Tibial artery (tissue), 4 donors: ENCODE measurements around the gene SH3GL3.

Experiments used
- DNase-seq, 2 donors: peaks; one replicate each; pipeline ENCODE4 v3.0.0-alpha.2; 2019
- H3K27ac ChIP-seq, 2 donors: fragments of 200-600 bp; sonication (generic) in 1 of 2; 1 replicate in 1 of 2; 2 replicates in 1 of 2; pipeline ENCODE4 v1.5.1; 2018 to 2019; ENCODE audit warnings: mild to moderate bottlenecking in 1 of 2
- H3K27me3 ChIP-seq, 2 donors: fragments of 200-600 bp; sonication (generic) in 1 of 2; one replicate each; pipeline versions ENCODE4 v1.5.1 to v1.6.0; 2016 to 2019
- H3K36me3 ChIP-seq, 3 donors: fragments of 200-600 bp; sonication (generic) in 2 of 3; one replicate each; pipeline ENCODE4 v1.5.1; 2016 to 2019; ENCODE audit warnings: mild to moderate bottlenecking in 2 of 3
- H3K4me1 ChIP-seq, 4 donors: fragments of 200-600 bp; sonication (generic) in 2 of 4; 1 replicate in 3 of 4; 2 replicates in 1 of 4; pipeline ENCODE4 v1.5.1; 2016 to 2019
- H3K4me3 ChIP-seq, 2 donors: fragments of 200-600 bp; sonication (generic) in 1 of 2; 1 replicate in 1 of 2; 2 replicates in 1 of 2; pipeline ENCODE4 v1.5.1; 2018 to 2019; ENCODE audit warnings: mild to moderate bottlenecking in 2 of 2
- H3K9me3 ChIP-seq, 3 donors: fragments of 200-600 bp; sonication (generic) in 1 of 3; one replicate each; pipeline ENCODE4 v1.5.1; 2016 to 2019
- intact Hi-C: fragments of 100-400 bp; cut with DNase I; formaldehyde crosslinking; loops from one replicate; pipeline ENCODE4 v1.15.0; 2023; ENCODE audit warnings: low total_unique reads
- TF ChIP-seq, protein P1 (sequence below), 2 experiments: fragments of 200-600 bp in 1 of 2; fragments of 450-650 bp in 1 of 2; IDR thresholded peaks; one replicate each; pipeline ENCODE4 v1.5.1; 2017 to 2019; ENCODE audit warnings: antibody characterized with exemption in 2 of 2, mild to moderate bottlenecking in 1 of 2, moderate library complexity in 1 of 2

The SH3GL3 gene

DNA sequence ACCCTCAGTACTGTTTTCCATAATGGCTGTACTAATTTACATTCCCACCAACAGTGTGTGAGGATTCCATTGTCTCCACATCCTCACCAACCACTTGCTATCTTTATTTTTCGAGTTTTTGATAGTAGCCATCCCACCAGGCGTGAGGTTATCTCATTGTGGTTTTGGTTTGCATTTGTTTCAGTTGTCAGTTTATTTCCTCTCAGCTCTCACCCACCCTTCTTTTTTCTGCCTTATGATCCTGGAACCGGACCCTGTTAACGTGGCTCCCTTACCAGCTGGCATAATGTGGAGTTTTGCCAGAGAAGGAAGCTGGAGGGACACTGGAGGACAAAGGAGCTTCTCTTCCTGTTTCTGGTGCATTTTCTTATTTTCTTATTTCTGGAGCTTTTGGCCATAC is 25.1 kb upstream of the SH3GL3 start:
- Histone ChIP-seq H3K9me3 (no peaks in the 10 kb centered on the region), H3K4me1 (no peaks in the 10 kb centered on the region), H3K27ac (no peak overlapping the region), H3K4me3 (no peak overlapping the region), H3K36me3 (no peaks in the 10 kb centered on the region), H3K27me3 (peaks cover 0 to 9% of the 10 kb centered on the region in 2 donors)
- DNase-seq: no peak
- TF ChIP-seq, protein P1, sequence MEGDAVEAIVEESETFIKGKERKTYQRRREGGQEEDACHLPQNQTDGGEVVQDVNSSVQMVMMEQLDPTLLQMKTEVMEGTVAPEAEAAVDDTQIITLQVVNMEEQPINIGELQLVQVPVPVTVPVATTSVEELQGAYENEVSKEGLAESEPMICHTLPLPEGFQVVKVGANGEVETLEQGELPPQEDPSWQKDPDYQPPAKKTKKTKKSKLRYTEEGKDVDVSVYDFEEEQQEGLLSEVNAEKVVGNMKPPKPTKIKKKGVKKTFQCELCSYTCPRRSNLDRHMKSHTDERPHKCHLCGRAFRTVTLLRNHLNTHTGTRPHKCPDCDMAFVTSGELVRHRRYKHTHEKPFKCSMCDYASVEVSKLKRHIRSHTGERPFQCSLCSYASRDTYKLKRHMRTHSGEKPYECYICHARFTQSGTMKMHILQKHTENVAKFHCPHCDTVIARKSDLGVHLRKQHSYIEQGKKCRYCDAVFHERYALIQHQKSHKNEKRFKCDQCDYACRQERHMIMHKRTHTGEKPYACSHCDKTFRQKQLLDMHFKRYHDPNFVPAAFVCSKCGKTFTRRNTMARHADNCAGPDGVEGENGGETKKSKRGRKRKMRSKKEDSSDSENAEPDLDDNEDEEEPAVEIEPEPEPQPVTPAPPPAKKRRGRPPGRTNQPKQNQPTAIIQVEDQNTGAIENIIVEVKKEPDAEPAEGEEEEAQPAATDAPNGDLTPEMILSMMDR (IDR thresholded peaks at IDR 0.05): no peak
- intact Hi-C loops: loop anchor here (10.0 kb wide), 1 partner anchor 113 kb away; no protein-coding TSS in a partner anchor

- Histone ChIP-seq H3K27me3 (peaks cover 0 to 12% of the 10 kb centered on the region in 2 donors), H3K9me3 (no peaks in the 10 kb centered on the region), H3K27ac (no peak overlapping the region), H3K4me3 (no peak overlapping the region), H3K4me1 (no peaks in the 10 kb centered on the region), H3K36me3 (no peaks in the 10 kb centered on the region)
- no peak for DNase-seq
- intact Hi-C loops: loop anchor here (10.0 kb wide), 1 partner anchor 112 kb away; no protein-coding TSS in a partner anchor
- TF ChIP-seq, protein P1 (IDR thresholded peaks at IDR 0.05): no peak
Measured at GRCh38 chr15:83422541-83422940, 24.6 kb upstream of the SH3GL3 start.

DNA sequence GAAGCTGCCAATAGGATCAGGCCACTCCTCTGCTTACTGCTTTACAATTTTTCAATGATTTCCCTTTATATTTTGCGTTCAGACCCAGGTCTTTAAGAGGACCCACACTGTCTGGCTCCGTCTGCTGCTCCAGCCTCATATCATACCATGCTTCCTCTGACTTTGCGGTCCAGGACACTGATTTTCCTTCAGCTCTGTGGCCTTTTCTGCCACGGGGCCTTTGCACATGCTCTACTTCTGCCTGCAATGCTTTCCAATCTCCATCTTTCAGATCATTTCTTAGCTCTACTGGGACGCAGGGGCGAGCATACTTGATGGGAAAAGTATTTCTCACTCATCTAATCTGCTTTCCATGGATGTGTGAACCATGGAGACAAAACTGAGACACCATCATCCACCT is 23.0 kb upstream of the SH3GL3 start:
- TF ChIP-seq, protein P1 (IDR thresholded peaks at IDR 0.05): no peak
- Histone ChIP-seq H3K4me1 (no peaks in the 10 kb centered on the region), H3K27ac (no peak overlapping the region), H3K27me3 (peaks cover 0 to 12% of the 10 kb centered on the region in 2 donors), H3K4me3 (no peak overlapping the region), H3K36me3 (no peaks in the 10 kb centered on the region), H3K9me3 (peaks cover 0 to 5% (median 0%) of the 10 kb centered on the region in 3 donors)
- intact Hi-C loops: loop anchor here (10.0 kb wide), 1 partner anchor 111 kb away; no protein-coding TSS in a partner anchor
- no peak for DNase-seq

DNA sequence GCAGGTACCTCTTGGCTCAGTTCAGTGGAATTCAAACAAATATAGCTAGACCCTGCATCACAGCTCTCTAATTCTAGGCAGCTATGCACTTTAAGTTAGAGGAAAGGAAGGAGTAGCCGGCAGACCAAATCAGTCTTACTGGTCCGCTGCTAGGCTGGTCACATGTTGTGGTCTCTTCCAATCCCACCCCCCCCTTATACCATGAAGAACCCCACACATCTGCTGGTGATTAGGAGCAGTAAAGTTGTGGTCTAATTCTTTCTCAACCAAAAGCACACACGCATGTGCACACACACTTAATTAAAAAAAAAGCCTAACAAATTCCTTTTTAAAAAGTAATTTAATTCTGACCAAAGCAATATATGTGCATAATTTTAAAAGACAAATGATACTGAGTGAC is 16.7 kb upstream of the SH3GL3 start:
- intact Hi-C loops: no loop called here
- DNase-seq: no peak
- H3K4me3 ChIP-seq: no peak overlapping the region
- no peak overlapping the region for H3K27ac ChIP-seq
- H3K36me3 ChIP-seq: no peaks in the 10 kb centered on the region
- TF ChIP-seq, protein P1 (IDR thresholded peaks at IDR 0.05): no peak
- peaks cover 0 to 5% (median 0%) of the 10 kb centered on the region in 3 donors for H3K9me3 ChIP-seq
- peaks cover 0 to 22% of the 10 kb centered on the region in 2 donors for H3K27me3 ChIP-seq
- no peaks in the 10 kb centered on the region for H3K4me1 ChIP-seq

DNA sequence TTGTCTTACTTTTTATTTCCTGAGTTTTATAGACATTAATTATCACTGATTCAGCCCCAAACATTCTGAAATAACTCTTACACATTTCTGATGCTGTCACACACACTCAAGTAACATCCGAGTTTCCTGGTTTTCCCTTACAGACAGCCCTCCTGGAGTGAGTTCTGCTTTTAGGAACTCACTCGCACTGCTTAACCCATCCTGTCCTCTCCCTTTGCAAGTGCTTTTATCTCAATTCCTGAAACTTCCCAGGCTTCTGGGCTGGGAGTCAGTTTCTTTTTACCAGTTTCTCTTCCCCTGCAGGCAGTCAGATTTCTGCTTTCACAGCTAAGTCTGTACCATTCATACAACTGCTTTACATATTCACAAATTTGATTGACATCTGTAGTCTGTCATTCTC is 15.6 kb upstream of the SH3GL3 start:
- no peak for DNase-seq
- peaks cover 0 to 5% (median 0%) of the 10 kb centered on the region in 3 donors for H3K9me3 ChIP-seq
- H3K27ac ChIP-seq: no peak overlapping the region
- H3K36me3 ChIP-seq: no peaks in the 10 kb centered on the region
- no peaks in the 10 kb centered on the region for H3K4me1 ChIP-seq
- TF ChIP-seq, protein P1 (IDR thresholded peaks at IDR 0.05): no peak
- H3K27me3 ChIP-seq: peaks cover 0 to 27% of the 10 kb centered on the region in 2 donors
- H3K4me3 ChIP-seq: no peak overlapping the region
- intact Hi-C loops: no loop called here

GRCh38 chr15:83435202-83435601 is 11.9 kb upstream of the SH3GL3 start:
- Histone ChIP-seq H3K9me3 (no peaks in the 10 kb centered on the region), H3K4me3 (no peak overlapping the region), H3K36me3 (no peaks in the 10 kb centered on the region), H3K27ac (no peak overlapping the region), H3K27me3 (peaks cover 0 to 28% of the 10 kb centered on the region in 2 donors), H3K4me1 (no peaks in the 10 kb centered on the region)
- TF ChIP-seq, protein P1 (IDR thresholded peaks at IDR 0.05): no peak
- no peak for DNase-seq
- intact Hi-C loops: no loop called here
